GM12865 (cell line): ENCODE data around the gene BCAN.
A peak's percentile ranks its signal among the peaks of the same experiment; 100 is the strongest.

Source experiments
- DNase-seq: peaks from one replicate; pipeline ENCODE4 v3.0.0; 2010; ENCODE audit warnings: low read depth
- H3K4me3 ChIP-seq: 2 replicates; pipeline ENCODE4 v1.5.1; 2011; ENCODE audit warnings: mild to moderate bottlenecking, low read depth, low read length, control low read depth
- CTCF ChIP-seq: IDR thresholded peaks from 2 replicates; pipeline ENCODE4 v1.5.1; 2011; ENCODE audit warnings: low read length, control low read depth, low read depth, inconsistent platforms; ENCODE audit not compliant: insufficient read depth; ENCODE audit errors: missing control alignments

Gene BCAN

GRCh38 chr1:156657741-156658319 lies 15.9 kb downstream of the BCAN start:
- no peak overlapping the region for H3K4me3 ChIP-seq
- TF ChIP-seq CTCF = no peak
- peak; percentile 18 for DNase-seq

- no peak for DNase-seq
- TF ChIP-seq CTCF = no peak
- H3K4me3 ChIP-seq = no peak overlapping the region; the same call in 1 of the 2 replicates
These were observed 16.6 kb downstream of the BCAN start for GRCh38 chr1:156658496-156658895.

- TF ChIP-seq CTCF = no peak
- peak overlapping the region; percentile 57 for H3K4me3 ChIP-seq
- DNase-seq = peak; percentile 46
These were observed 17.1 kb downstream of the BCAN start for GRCh38 chr1:156658945-156659574.

- no peak for DNase-seq
- TF ChIP-seq CTCF = no peak
- H3K4me3 ChIP-seq = peak overlapping the region; percentile 57
These were observed 17.7 kb downstream of the BCAN start for GRCh38 chr1:156659661-156659987.

GRCh38 chr1:156659988-156660751 lies 18.3 kb downstream of the BCAN start:
- peak overlapping the region; percentile 76 for H3K4me3 ChIP-seq
- TF ChIP-seq CTCF = peak; percentile 100

GRCh38 chr1:156660752-156661112 lies 18.8 kb downstream of the BCAN start:
- no peak for DNase-seq
- TF ChIP-seq CTCF = no peak
- H3K4me3 ChIP-seq = peak overlapping the region; percentile 76

More at GRCh38 chr1:156659988-156660751, 18.3 kb downstream of the BCAN start:
- DNase-seq = peak; percentile 98
